ENCODE measurements around the gene C1QL1. TPM values are rescaled to one million over a fixed set of nuclear protein-coding genes. Genes with fewer than 3 reads are reported as not detected.
"Not testable (repeated sequence)": the region's sequence is repeated elsewhere in the genome, so short reads cannot be mapped to it uniquely, and the experiment has no call there.

The C1QL1 gene
- total RNA-seq, 1 donor from 2014 or later, result 0.20 TPM

DNA sequence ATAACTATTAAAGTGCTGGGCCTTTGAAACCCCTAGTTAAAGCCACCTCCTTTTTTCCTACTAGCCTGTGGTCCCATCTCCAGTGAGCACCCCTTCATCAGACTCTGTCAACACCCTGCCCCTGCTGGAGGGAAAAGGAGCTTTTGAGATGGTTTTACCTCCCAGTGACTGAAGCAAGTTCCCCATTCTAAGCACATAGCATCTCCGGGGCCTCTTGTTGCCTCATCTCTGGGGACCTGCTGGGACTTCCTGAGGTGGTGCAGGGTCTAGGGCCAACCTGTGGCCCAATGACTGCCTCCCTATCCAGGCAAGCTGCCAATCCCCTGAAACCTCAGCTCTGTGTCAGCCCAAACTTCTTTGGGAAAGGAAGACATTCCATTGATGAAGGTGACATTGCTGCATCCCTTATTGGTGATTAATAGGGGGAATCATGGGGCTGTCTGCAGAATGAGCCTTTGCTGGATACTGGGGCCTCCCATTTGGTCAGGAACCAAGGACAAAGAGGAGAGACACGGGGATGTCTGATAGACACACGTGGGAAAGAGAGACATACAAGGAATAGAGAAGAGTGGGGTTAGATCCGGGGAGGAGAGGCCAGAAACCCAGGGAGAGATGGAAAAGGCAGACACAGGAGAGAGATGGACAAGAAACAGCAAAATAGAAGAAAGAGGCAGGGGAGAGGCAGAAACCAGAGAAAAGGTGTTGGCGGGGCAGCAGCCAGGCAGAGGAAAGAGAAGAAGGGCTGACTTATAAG, 2.4 kb downstream of the C1QL1 start:
- DNase-seq (ENCODE audit: low read depth, low spot score), result no peak

DNA sequence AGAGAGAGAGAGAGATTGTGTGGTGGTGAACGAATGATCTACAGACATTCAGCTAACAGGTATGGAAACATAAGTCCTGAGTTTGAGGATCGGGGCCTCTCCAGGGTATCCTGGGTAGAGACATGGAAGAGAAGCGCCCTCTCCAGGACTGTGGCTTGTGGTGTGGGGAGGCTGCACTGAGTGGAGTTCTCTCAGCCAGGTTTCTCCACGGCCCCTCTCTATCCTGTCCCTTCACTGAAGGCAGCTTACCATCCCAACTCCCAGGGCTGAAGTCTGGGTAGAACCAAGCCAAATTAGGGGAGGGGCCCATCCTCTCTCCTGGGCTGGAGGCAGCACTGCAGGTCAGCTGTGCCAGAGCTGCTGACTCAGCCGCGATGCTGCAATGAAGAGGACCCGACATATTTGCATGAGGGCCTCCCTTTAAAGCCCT, 6.2 kb downstream of the C1QL1 start:
- no peak for DNase-seq (ENCODE audit: low read depth, low spot score)

DNA sequence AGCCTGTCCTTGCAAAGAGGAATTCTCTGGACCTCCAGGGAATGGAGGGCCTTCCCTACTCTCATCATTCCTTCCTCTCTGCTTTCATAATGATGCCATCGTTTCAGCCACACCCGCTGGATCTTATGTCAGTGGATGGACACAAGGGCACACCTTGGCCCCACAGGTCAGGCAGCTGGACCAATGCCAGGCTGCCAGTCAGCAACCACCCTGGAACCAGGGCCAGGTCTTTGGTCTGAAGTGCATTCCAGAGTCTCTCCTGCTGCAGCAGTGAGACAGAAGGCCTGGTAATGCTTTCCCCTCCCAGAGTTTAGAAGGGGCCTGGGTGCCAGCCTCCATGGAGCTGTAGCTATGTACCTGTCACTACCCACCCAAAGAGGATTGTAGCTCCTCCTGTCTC, 7.4 kb downstream of the C1QL1 start:
- DNase-seq (ENCODE audit: low read depth, low spot score), result no peak

DNA sequence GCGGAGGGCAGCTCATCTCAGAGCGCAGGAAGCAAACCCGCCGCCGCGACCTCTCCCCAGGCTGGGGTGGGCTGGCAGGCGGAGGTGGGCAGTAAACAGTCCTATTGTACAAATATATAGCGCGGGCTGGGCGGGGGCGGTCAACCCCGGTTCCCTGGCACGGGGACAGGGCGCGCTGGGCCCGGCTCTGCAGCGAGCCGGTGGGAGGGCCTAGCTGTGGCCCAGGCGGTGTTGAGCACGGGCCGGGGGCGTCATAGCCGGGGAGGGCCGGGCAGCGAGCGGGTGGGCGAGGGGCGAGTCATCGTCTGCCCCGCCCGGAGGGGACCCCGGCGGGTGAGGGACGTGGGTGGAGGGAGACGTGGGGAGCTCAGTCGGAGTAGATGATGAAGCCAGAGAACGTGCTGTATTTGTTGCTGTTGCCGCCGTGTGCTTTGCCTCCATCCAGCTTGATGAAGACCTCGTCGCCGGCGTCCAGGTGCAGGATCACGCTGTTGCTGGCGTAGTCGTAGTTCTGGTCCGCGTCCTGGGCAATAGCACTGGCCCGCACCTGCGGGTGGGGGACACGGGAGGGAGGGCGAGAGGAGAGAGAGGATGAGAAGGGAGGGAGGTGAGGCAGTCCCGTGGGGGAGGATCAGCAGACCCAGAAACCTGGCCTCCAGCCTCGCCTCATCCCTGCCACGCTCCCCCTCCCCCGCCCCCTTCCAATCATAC, 8.1 kb downstream of the C1QL1 start:
- DNase-seq (ENCODE audit: low read depth, low spot score), result no peak

DNA sequence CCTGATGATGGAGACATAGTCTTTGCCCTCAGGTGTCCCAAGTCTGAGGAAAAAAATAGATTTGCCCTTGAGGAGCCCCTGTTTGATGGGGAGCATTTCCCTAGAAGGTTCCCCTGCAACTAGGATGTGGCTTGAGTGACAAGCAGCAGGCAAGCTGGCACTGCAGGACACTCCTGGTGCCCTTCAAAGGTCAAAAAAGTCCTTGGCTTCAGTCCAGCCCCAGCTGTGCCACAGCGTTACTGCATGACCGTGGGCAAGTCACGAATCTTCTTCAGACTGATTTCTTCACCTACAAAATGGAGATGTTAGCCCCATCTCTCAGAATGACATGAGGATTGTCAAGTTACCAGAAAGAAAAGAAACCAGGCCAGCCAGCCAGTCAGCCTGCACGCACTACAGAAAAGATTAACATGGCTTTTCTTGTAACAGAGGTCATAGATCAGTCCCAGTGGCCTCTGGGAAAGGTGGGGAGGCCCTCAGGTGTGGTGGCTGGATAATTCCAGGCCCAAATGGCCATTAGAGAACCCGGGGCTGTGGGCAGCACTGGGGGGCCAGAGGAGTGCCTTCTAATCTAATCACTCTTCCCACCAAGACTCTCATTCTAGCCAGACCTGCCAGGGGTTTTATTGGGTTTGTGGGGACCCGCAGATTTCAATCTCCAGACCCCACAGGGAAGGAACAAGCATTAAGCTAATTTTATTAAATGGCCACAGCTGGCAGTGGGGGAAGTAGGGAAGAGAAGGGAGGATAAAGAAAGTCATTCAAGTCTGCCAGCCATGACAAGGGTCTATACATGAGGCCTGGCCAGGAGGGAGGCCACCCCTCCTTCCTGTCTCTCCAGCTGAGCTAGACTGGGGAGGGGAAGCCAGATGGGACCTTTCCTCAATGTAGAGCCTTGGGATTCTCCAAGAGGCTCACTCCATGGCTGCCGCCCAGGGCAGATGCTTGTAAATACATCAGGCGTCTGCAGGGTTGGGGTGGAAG, 10.8 kb downstream of the C1QL1 start:
- DNase-seq (ENCODE audit: low read depth, low spot score), result no peak

DNA sequence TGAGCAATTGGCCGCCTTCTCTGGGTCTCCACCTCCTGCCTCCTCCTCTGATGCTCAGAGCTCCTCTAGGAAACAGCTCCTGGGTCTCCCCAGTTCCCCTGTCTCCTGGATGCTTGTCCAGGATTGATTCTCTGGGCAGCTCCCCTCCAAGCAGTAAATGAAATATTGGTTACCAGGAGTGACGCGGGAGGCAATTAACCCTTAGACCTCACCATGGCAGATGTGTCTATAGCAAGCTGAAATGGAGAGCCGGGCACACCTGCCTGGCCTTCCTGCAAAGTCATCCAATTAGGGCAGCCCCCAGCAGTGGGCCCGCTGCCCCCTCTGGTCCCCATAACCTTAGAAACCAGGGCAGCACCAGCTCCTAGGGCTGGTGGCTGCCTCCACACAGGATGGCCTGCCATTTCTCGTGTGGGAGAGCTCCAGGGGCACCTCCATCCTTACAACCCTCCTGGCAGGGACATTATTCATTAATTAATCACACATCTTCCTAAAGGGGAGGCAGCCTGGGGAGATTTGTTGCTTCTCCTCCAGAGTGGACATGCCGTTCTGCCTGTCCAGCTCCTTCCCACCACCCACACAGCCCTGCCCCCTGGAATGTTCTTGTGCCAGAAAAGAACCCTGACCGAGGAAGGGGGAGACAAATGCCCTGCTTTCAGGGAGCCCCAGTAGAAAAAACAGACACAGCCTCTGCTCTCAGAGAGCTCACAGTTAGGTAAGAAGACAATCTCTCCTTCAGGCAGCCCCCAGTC, 12.3 kb downstream of the C1QL1 start:
- DNase-seq (ENCODE audit: low read depth, low spot score), result no peak

DNA sequence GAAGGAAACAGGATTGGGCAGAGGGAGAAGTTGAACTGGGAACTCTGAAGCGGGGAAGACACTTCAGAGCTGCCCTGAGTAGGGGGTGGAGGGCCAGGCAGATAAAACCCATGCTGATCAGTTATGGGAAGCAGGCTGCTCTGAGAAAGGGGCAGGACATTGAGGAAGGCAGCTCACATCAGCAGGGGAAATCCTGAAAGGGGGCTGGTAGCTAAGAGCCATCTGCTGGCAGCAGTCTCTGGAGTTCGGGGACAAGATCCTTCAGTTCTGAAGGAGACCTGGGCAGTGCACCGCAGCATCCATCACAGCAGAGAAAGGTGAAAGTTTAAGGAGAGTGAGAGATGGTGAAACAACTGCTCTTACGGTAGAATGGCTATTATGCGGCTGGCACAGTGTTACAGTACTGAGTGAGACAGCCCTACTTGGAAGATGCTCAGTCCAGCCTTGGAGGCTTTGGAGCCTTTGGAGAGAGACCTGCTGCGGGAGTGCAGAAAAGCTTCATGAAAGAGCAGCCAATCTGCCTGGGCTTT, 15.1 kb downstream of the C1QL1 start:
- no peak for DNase-seq (ENCODE audit: low read depth, low spot score)

DNA sequence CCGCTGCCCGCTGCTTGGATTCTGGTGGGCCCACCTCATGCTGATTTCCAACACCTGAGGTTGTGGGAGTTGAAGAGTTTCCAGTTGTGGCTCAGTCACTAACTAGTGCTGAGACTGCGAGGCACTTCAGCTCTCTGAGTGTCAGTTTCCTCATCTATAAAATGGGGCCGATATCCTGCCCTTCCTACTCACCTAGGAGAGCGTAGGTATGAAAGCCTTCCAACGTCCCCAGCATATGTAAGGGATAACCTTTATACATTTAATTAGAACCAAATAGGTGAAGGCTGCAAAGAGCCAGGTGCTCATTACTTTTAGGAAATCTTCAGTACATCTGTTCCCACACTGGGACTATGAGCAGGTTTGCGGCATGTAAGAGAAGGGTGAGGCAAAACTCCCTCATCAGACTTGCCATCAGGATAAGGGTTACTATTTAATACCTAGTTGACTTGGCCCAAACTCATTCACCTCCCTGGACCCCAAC, 19.7 kb downstream of the C1QL1 start:
- no peak for DNase-seq (ENCODE audit: low read depth, low spot score)

DNA sequence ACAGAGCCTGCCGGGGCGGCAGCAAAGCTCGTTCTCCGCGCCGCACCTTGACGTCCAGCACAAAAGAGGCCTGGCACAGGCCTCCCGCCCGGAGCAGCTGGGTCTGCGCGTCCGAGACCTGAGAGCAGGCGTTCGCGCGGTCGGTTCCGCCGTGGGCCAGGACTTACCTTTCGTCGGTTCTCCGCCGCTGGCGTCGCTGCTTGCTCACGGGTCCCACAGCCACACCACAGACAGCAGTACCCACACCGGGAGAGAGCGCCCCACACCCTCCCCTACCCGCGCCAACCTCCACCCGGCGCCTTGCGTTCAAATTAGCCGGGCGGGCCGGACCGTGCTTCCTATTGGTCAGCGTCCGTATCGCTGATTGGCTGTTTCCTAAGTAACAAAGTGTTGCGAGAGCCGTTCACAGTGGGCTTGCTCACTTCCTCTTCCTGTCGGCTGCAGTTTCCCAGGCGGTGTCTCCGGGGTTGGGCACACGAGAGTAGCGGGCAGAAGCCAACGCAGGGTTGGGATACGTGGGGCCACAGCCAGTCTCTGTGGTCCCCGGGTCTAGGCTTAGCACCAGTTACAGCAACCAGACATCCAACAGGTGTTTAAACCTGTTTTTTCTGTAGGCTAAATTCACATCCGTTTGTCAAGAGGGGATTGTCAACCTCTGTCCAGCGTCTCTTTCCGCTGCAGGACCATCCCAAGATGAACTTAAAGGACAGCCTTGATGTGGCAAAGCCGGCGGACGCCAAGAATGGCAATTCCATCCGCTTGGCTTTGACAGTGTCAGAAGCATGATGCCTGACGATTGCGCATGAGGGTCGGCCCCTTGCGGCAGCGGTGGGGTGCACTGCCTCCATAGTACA, 20.4 kb downstream of the C1QL1 start, which contains the start of gene KIF18B:
Gene KIF18B, minus strand, starts transcription at position 313 of the 854 bp plus-strand sequence. CDS start 11,429 bp downstream, outside the sequence.
- DNase-seq (ENCODE audit: low read depth, low spot score), result peak; percentile 90

DNA sequence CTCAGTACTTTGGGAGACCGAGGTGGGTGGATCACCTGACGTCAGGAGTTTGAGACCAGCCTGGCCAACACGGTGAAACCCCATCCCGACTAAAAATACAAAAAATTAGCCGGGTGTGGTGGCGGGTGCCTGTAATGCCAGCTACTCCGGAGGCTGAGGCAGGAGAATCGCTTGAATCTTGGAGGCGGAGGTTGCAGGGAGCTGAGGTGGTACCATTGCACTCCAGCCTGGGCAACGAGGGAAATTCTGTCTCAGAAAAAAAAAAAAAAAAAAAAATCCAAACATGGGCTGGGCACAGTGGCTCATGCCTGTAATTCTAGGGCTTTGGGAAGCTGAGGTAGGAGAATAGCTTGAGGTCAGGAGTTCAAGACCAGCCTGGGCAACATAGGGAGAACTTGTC, 22.5 kb downstream of the C1QL1 start:
- DNase-seq (ENCODE audit: low read depth, low spot score), result not testable (repeated sequence)

DNA sequence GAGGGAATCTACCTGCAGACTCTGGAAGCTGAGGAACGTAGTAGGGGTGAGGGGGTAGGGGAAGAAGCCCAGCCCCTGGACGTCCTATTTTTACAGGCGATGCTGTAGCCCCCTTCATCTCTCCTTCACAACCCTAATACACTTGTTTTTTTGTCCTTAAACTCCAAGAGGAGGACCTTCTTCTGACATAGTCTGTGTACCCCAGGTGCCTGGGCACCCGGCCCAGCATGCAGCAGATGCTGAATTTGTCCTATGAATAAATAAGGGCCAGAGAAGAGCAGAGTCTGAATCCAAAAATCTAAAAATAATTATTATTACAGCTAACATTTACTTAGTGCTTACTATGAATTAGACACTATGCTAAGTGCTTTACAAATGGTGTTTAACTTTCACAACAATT, 25.6 kb downstream of the C1QL1 start:
- DNase-seq (ENCODE audit: low read depth, low spot score), result no peak

DNA sequence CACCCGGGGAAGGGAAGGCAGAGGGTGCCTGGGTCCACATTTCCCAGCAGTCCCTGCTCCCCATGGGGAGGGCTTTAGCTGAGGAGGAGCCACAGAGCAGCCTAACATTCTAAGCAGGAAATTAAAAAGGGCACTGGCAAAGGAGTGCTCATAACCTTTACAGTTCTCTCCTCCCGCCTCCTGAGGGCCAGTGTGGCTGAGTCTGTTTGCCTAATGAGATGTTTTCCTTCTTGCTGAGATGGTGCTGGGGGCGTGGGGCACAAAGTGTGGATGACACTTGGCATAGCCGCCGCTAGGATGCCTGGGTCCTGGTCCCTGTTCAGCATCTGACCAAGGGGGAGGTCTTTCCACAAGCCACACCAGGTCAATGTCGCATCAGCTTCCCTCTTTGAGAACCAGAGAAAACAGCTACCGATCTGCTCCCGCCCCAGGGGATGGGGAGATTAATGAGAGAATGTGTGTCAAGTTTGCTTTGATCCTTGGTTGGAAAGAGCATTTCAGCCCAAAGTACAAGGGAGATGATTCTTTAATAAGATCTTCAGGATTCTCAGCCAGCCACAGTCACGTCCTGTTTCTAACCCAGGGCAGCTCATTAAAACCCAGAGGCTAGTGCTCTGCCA, 26.3 kb downstream of the C1QL1 start:
- no peak for DNase-seq (ENCODE audit: low read depth, low spot score)

DNA sequence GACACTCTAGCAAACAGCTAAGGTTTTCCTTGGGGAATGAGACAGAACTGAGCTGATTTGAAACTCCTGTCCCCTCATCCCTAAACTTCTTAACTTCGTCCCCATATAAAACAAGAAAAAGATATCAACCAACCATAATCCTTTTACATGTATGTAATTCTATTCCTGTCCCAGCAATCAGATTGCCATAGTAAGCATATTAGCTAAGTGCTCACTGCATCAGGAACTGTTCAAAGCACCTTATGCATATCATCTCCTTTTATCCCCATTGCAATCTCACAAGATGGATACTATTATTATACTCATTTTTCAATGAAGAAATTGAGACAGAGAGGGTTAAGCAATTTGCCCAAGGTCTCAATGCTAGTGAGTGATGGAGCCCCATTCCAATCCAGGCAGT, 27.3 kb downstream of the C1QL1 start:
- DNase-seq (ENCODE audit: low read depth, low spot score), result no peak

DNA sequence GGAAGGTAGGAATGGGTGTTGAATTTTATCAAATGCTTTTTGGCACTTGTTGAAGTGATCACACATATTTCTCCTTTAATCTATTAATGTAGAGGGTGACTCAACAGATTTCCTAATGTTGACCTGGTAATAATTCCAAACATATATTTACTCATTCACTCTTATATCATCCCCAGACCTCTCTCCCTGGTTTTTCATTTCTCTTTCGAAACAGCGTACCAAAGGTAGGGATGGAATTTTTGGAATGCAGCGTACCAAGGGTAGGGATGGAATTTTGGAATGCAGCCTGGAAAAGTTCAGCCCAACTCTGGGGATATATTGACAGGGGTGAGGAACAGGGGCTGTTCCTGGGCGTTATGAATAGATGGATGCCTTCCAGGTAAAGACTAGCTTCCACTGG, 27.8 kb downstream of the C1QL1 start:
- DNase-seq (ENCODE audit: low read depth, low spot score), result no peak

DNA sequence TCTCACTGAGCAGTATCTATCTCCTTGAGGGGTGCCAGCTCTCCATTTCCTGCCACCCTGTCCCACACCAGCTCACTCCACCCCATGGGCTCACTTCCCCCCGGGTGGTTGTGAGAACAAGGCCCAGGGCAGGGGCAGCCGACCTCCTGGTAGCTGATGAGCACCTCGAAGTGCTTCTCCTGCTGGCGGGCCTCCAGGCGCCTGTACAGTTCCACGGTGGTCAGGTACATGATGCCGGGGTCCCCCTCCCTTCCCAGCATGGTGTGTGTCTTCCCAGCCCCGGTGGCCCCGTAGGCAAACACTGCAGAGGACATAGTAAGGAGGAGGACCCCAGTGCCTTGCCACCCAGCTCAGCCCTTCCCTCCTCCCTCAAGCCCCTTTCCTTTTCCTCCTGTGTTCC, 33.0 kb downstream of the C1QL1 start:
- DNase-seq (ENCODE audit: low read depth, low spot score), result no peak

DNA sequence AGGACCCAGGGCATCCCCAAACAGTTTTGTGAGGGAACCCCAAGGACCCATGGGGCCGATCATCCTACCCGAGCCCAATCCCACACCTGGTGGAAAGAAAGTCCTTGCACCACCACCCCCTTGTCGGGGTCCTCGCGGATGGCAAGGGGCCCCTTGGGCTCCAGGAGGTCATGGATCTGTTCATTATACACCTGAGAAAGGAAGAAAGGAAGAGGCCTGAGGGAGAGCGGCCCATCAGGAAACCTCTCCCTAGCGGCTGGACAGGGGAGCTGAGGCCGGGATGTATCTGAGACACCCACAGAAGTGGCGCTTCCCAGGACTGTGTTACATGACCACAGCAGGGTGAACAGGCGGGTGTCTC, 33.4 kb downstream of the C1QL1 start:
- no peak for DNase-seq (ENCODE audit: low read depth, low spot score)

DNA sequence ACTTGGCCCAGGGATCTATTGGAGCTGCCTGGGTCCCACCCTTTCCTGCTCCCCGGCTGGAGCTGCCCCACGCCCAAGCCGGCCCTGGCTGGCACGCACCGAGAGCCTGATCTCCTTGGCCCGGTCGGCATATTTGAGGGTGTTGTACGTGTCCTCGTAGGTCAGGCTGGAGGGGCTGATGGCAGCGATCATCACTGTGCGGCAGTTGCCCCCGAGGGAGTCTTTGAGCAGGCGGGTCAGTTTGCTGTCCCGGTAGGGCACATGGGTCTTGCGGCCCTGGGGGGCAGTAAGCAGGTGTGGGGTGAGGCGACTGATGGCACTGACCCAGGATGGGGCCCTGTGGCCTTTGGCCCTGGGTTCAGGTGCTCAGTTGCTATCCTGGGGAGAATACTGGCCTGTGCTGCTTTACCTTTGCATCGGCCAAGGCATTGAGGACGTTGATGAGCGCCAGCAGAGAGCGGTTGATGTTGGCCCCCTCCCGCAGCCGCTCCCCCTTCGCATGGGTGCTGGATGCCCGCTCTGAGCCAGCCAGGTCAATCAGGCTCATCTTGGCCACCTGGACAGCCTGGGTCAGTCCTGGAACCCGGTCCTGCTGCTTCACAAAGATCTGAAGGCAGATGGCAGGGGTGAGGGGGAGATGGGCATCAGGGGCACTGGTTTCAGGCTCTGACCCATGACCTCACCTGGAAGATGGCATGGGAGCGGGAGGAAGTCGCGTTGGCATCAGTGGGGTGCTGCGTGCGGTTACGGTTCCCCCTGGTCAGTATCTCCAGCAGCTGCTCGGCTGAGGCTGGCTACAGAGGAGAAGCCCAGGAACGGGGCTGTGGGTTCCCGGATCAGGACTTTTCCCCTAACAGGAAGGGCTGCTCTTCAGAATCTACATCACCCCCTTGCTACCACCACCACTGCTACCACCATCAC, 34.0 kb downstream of the C1QL1 start:
- no peak for DNase-seq (ENCODE audit: low read depth, low spot score)

DNA sequence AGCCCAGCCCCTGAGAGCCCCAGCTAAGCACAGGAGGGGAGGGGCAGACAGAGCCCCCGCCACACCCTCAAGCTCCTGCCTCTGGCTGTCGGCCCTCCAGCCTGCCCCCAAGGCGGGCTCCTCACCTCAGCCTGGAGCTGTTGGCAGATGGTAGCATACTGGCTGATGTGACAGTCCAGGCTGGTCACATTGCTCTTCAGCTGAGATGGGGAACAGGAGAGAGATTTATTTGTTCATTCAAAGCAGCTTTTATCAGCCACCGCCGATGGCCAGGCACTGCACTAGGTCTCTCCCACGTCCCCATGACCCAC, 35.4 kb downstream of the C1QL1 start:
- DNase-seq (ENCODE audit: low read depth, low spot score), result no peak

Data from pulmonary artery endothelial cell (primary cell).